Measurements from ENCODE around the gene ASGR2. TPM values are rescaled to one million over a fixed set of nuclear protein-coding genes. Genes with fewer than 3 reads are reported as not detected.

ASGR2 gene
- total and polyA plus RNA-seq, 8 donors, result 0.29 to 0.80 (median 0.43) TPM; not detected in 2

DNA sequence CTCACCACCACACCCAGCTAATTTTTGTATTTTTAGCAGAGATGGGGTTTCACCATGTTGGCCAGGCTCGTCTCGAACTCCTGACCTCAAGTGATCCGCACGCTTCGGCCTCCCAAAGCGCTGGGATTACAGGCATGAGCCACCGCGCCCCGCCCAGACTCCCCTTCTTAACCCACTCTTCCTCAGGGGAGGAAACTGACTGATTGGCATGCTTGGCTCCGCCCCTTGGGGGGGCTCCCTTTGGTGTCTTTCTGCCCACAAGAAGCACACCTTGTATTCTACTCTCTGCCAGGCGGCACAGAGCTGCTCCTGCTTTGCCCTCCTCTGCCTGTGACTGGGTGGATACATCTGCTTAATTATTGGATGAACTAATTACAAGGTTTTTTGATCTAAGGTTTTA lies 4.7 kb upstream of the ASGR2 start:
- ATAC-seq (no peak), DNase-seq (peak in 1 of 6 donors; percentile 30), FAIRE-seq (no peak)
- Histone ChIP-seq H3K4me1 (no peaks in the 10 kb centered on the region), H3K4me3 (no peak overlapping the region), H3K27ac (no peak overlapping the region), H3K9me3 (no peaks in the 10 kb centered on the region), H3K36me3 (no peaks in the 10 kb centered on the region), H3K27me3 (no peaks in the 10 kb centered on the region)
- WGBS, 2 donors, result 70 to 74% methylated on average over 11 of the region's 11 CpGs
- intact Hi-C loops (cut with DNase I), result no loop called here
- TF ChIP-seq, protein P1, sequence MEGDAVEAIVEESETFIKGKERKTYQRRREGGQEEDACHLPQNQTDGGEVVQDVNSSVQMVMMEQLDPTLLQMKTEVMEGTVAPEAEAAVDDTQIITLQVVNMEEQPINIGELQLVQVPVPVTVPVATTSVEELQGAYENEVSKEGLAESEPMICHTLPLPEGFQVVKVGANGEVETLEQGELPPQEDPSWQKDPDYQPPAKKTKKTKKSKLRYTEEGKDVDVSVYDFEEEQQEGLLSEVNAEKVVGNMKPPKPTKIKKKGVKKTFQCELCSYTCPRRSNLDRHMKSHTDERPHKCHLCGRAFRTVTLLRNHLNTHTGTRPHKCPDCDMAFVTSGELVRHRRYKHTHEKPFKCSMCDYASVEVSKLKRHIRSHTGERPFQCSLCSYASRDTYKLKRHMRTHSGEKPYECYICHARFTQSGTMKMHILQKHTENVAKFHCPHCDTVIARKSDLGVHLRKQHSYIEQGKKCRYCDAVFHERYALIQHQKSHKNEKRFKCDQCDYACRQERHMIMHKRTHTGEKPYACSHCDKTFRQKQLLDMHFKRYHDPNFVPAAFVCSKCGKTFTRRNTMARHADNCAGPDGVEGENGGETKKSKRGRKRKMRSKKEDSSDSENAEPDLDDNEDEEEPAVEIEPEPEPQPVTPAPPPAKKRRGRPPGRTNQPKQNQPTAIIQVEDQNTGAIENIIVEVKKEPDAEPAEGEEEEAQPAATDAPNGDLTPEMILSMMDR (IDR thresholded peaks at IDR 0.05), result no peak

DNA sequence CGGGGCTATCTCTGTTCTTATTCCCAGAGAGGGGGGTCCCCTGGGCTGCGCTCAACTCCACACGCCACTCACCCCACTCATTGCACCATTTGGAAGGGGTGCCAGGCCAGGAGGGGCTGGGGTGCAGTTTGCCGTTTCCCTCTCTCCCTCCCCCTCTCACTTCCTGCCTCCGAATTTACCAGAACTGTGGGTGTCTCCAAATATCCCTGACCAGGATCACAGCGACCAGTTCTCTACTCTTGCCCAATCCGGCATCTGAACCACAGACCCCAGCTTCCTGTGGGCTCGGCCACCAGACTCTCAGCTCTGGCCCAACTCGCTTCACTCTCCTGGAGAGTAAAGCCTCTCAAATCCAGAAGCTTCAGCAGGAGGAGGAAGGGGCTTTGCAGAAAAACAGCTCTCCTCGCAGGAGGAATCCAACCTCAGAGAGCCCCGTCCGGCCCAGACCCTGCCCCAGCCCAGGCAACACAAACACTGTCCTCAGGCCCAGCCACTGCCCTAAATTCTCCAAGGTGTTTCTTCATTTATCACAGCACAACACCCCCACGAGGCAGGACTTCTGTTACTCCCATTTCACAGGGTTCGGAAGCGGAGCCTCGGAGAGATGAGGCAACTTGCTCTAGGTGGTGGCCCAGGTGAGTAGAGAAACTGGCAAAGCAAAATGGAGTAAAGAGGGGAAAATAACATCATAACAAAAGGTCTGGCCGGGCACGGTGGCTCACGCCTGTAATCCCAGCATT lies 423 bp upstream of the ASGR2 start:
- intact Hi-C loops (cut with DNase I), result no loop called here
- H3K27ac ChIP-seq, result peak overlapping the region in 1 of 4 donors; percentile 50
- FAIRE-seq, result no peak
- H3K4me3 ChIP-seq, result no peak overlapping the region
- H3K4me1 ChIP-seq, result no peaks in the 10 kb centered on the region
- DNase-seq, result peak in 1 of 6 donors; percentile 45
- peak in 3 of 4 donors; percentile 24 to 83 (median 60) for ATAC-seq
- TF ChIP-seq, protein P1 (IDR thresholded peaks at IDR 0.05), result no peak
- no peaks in the 10 kb centered on the region for H3K36me3 ChIP-seq
- no peaks in the 10 kb centered on the region for H3K27me3 ChIP-seq
- H3K9me3 ChIP-seq, result no peaks in the 10 kb centered on the region
- WGBS, 2 donors, result 69 to 82% methylated on average over 19 of the region's 19 CpGs

DNA sequence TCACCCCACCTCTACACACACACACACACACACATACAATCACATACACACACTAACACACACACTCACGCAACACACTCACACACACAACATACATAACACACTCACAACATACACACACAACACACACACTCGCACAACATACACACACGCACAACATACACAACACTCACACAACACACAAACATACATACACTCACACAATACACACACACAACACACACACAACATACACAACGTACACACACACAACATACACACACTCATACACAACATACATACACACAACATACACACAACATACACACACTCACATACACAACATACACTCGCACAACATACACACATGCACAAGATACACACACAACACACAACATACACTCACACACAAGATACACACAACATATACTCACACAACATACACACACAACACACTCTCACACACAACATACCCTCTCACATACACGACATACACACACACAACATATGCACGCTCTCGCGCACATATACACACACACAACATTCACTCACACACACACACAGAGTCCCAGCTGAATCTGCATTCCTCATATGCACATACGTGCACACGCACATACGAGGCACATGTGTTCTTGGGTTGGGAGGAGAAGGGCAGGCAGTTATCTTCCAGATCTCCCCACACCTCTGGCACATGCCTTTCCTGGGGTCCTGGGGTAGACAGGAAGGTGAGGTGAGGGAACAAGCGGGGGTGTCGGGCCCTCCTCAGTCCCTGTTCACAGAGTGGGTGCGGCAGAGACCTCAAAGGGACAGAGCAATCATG lies 1.1 kb downstream of the ASGR2 start:
- no peak for ATAC-seq
- intact Hi-C loops (cut with DNase I), result no loop called here
- no peak for FAIRE-seq

DNA sequence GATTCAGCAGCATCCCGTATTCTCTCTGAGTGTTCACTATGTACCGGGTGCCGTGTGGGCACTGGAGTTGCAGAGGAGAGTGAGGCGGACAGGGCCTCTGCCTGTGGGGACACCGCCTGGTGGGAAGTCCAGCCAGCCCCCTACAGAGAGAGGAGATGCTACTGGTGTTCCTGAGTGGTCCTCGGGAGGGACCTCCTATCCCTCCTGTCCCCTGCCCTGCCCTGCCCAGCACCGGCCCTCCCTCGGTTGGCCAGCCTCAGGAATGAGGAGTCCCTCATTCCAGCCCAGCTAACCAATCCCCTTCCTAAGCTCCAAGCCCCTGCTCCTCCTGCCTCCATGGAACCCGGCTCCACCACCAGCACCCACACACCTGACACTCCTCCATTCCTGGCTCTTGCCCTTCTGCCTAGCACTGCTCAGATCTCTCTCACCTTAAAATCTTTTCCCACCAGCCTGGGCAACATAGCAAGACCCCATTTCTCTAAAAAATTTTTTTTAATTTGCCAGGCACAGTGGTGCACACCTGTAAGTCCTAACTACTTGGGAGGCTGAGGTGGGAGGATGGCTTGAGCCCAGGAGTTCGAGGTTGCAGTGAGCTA lies 2.0 kb downstream of the ASGR2 start:
- no peak overlapping the region for H3K27ac ChIP-seq
- intact Hi-C loops (cut with DNase I), result no loop called here
- no peaks in the 10 kb centered on the region for H3K4me1 ChIP-seq
- TF ChIP-seq, protein P1 (IDR thresholded peaks at IDR 0.05), result no peak
- H3K9me3 ChIP-seq, result no peaks in the 10 kb centered on the region
- no peaks in the 10 kb centered on the region for H3K27me3 ChIP-seq
- no peak for FAIRE-seq
- WGBS, 2 donors, result 63 to 76% methylated on average over 9 to 10 of the region's 10 CpGs
- no peak for DNase-seq
- H3K36me3 ChIP-seq, result no peaks in the 10 kb centered on the region
- ATAC-seq, result no peak
- H3K4me3 ChIP-seq, result no peak overlapping the region

More for the DNA sequence above, 1.1 kb downstream of the ASGR2 start:
- DNase-seq, result no peak
- Histone ChIP-seq H3K4me1 (no peaks in the 10 kb centered on the region), H3K9me3 (no peaks in the 10 kb centered on the region), H3K36me3 (no peaks in the 10 kb centered on the region), H3K4me3 (no peak overlapping the region), H3K27ac (no peak overlapping the region), H3K27me3 (no peaks in the 10 kb centered on the region)
- WGBS, 2 donors, result 78 to 91% methylated on average over 15 of the region's 15 CpGs
- TF ChIP-seq, protein P1 (IDR thresholded peaks at IDR 0.05), result no peak

Data from pancreas (tissue), 10 donors.